ENCODE data around the gene NBEA. TPM values are rescaled to one million over a fixed set of nuclear protein-coding genes. Genes with fewer than 3 reads are reported as not detected.

NBEA gene
- total RNA-seq, 1 donor from 2014 or later: 16.3 TPM

DNA sequence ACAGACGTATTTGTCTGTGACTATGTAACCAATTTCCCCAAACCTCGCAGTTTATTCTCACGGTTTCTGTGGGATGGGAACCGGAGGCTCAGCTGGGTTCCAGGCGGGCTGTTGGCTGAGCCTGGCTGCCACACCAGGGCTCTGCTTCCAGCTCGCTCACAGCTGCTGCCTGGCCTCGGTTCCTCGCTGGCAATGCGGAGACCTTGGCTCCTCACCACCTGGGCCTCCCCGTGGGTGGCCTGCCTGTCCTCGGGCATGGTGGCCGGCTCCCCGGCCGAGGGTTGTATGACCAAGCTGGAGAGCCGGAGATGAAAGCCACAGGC, 753.3 kb downstream of the NBEA start:
- intact Hi-C loops (cut with DNase I): no loop called here
- no peak for ATAC-seq
- no peak for DNase-seq (ENCODE audit: low spot score)

DNA sequence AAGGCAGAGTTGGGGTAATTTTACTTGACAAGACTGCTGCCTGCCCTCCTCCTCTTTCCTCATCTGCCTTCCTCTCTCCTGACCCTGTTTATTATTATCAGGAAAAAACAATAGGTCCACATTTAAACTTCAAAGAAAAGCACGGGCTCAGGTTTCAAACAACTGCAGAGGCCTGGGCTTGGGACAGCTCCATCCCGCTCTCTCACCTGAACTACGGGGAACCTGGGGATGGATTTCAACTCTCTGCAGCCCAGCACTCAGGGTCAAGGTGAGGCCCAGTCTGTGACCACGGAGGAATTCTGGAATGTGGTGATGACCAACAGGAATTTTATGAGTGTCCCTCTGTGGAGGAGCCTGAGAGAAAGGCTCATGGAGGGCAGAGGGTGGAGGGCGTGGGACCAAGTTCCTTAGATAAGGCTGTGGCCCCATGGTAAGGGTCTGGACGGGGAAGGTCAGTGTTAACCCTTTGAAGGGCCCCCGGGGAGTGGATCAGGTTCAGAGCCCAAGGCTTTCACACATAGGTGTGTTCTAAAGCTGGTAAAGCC, 755.2 kb downstream of the NBEA start:
- no peak for ATAC-seq
- intact Hi-C loops (cut with DNase I): loop anchor here (1.0 kb wide), 1 partner anchor 40 kb away; no protein-coding TSS in a partner anchor
- DNase-seq (ENCODE audit: low spot score): no peak

DNA sequence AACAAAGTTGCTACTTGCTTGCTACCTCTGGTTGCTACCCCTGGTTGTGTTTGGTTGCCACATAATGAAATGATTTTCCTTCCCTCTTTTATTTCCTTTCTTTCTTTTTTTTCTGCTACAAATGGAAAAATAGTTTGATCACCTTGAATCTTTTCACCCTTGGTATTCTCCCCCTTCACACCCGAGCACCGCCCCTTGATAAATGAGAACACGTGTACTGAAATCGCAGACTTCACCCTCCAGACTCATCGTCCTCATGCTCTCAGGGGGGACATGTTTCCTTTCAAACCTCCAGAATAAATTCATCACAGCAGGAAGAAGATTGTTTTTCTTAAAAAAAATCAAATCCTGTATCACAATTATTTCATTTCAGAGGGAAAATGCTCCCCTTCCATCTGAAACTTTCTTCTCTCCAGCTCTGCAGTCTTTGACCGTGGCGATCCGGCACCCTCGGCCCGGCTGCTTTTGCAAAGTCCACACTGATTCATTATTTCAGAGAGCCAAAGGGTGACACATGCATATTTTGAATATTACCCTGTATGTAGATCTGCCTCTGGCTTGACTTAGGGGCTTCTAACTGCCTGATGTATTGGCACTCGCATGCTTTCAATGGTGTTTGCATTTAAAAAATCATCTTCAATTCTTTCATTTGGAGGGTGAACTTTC, 757.0 kb downstream of the NBEA start:
- no peak for DNase-seq (ENCODE audit: low spot score)
- intact Hi-C loops (cut with DNase I): no loop called here
- peak; percentile 55 for ATAC-seq

DNA sequence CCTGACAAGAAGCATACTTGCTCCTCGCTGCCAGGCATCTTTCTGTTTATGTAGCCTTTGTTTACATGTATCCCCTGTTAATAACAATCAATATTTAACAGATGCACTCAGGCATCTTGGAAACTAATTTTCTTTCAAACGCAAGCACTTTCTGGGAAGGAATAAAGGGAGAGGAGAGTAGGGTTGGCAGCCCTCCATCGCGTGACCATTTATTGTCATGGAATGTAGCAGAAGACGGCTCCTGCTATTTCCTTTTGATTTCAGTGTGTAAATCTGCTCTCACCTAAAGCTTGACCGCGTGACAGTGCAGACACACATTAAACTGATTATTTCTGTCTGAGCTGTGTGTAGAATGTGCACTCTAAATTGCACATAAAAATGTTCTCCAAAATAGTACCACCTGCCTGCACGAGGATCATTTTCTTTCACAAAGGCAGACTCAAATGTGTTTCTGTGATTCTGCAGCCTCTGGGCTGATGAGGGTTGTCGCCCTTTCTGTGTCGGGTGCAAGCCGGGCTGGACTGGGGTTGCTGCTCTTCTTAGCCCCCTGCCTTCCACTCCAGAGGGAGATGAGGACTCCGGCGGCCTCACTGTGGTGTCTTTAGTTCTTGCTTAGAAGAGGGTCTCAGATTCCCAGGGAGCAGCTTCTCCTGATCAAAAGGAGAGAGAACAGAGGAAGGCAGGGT, 757.9 kb downstream of the NBEA start:
- ATAC-seq: peak; percentile 47
- intact Hi-C loops (cut with DNase I): no loop called here

DNA sequence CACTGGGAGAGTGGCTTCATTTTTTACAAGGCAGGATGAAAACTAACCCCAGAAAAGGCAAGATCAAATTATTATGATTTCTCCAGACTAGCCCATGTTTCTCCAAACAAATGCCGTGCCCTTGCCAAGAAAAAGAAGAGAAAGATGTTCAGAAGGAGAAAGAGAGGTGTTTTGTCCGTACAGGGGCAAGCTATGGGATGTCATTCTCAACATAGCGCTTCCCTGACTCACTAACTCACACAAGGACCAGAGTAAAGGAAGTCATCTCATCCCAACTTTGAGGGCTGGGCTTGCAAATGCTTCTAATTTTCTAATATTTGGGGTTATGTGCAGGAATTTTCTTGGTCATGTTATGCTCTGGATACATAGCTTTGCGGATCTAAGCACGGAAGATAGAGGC, 758.6 kb downstream of the NBEA start:
- DNase-seq (ENCODE audit: low spot score): no peak
- intact Hi-C loops (cut with DNase I): no loop called here
- no peak for ATAC-seq

More for the DNA sequence above, 757.9 kb downstream of the NBEA start:
- DNase-seq (ENCODE audit: low spot score): peak; percentile 72

DNA sequence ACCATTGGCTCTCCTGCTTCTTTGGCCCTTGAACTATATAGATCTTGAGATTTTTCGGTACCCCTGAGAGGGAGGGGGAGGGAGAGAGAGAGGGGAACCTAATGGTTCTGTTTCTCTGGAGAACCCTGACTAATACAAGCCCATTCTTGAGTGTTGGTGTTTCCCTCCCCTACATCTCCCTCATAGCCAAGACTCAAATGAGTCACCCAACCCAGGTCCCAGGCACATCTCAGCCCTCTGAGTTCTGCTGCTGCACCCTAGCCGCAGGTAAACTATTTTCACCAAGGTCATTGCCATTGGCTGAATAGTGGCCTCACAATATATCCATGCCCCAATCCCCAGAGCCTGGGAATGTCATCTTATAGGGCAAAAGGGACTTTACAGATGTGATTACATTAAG, 760.2 kb downstream of the NBEA start:
- intact Hi-C loops (cut with DNase I): no loop called here
- ATAC-seq (no peak), DNase-seq (ENCODE audit: low spot score) (no peak)

DNA sequence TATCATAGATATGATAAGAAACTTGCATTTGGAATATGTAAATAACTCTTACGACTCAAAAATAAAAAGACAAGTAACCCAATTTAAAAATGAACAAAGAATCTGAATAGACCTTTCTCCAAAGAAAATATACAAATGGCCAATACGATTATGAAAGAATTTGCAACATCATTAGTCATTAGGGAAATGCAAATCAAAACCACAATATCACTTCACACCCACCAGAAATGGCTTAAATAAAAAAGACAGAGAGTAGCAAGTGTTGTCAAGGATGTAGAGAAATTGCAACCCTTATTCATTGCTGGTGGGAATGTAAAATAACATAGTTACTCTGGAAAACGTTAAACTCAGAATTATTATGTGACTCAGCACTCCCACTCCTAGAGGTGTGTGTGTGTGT, 761.0 kb downstream of the NBEA start:
- DNase-seq (ENCODE audit: low spot score): no peak
- peak; percentile 68 for ATAC-seq
- intact Hi-C loops (cut with DNase I): no loop called here

DNA sequence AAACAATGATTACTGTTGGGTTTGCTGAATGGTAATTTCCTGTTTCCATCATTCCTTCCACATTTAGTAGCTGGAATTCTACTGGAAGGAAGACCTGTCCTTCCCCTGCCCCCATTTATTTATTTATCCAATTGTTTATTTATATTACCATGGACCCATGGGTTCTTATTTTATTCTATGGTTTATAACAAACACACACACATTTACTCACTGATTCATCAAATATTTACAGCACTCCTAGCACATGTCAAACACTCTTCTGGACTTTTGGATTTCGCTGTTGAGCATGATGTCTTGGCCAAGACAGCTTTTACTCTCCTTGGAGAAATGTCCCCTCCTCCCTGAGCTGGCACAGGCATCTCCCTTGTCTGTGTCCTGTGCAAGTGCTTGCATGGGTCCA, 762.3 kb downstream of the NBEA start:
- intact Hi-C loops (cut with DNase I): no loop called here
- no peak for DNase-seq (ENCODE audit: low spot score)
- no peak for ATAC-seq

DNA sequence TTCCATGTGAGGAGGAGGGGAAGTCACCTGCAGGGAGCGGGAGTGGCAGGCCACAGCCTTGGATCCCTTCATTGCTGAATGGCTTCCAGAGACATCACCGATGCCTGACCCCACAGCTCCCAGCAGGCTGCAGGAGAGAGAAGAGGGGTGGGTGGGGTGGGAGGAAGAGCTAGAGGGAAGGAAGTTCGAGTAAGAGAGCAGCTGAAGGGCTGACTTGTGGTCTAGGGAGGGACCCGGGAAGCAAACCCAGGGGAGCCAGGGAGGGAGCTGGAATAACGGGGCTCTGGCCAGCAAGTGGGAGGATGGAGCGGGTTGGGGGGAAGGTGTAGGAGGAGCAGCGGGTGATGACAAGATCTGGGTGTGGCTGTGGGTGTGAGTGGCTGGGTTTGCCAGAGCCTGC, 764.2 kb downstream of the NBEA start:
- ATAC-seq: no peak
- intact Hi-C loops (cut with DNase I): no loop called here
- DNase-seq (ENCODE audit: low spot score): no peak

DNA sequence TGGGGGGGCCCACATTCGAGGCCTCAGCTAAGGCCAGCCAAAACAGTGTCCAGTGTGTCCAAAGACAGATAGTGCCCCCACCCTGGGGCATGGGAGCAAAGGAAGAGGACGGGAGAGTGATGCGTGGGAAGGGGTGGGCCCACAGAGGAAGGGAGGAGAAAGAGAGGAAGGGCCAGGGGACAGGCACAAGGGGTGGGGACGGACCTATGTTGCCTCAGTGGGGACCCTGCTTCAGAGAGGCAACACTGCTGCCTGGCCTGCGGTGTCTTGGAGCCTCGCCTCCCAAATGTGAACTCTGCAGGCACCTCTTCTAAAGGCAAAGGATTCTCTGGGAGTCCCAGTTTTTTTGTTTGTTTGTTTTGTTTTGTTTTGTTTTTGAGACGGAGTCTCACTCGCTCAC, 764.7 kb downstream of the NBEA start:
- DNase-seq (ENCODE audit: low spot score) (no peak), ATAC-seq (no peak)
- intact Hi-C loops (cut with DNase I): no loop called here

DNA sequence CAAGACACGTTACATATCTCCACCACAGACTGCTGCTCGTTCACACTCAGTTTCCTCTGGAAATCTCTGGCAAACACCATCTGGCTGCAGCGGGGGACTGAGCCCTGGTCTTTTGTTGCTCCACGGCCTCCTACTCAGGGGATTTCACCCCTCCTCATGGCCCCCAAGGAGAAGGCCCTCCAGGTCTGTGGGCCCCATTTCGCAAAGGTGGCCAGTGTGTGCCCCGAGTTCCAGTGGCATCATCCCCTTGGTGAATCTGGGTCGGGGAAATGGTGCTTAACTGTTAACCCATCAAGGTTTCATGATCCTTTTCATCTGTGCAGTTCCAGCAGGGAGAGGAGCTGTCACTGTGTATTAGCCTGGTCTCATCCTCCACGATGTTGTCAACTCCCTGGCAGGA, 769.8 kb downstream of the NBEA start:
- intact Hi-C loops (cut with DNase I): no loop called here
- ATAC-seq (no peak), DNase-seq (ENCODE audit: low spot score) (no peak)

DNA sequence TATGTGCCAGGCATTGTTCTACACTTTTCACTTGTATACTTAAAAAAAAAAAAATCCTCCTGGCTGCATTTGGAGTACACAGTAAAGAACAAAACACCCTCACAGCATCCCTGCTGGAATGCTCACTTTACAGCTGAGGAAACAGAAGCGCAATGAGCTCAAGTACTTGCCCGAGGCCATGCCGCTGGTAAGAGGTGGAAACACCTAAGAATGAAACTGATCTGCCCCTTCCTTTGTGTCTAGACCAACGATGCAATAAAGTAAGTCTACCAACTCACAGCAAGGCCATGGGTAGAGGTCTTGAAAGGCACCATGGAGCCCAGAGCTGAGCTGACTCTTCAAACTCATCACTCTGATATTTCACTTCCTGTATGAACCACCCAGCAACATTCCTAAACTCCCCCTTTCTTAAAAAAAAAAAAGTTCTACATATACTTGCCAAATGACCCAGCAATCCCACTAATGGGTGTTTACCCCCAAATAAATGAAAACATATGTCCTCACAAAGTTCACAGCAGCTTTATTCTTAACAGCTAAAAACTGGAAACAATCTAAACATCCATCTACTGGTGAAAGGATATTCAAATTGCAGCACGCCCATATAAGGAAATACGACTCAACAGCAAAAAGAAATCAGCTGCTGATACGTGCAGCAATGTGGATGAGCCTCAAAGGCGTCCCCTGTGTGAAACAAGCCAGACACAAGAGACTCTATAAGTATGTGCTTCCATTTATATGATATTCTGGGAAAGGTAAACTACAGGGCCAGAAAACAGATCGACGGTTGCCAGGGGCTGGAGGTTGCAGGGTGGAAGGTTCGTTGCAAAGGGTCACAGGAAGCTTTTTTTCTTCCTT, 771.1 kb downstream of the NBEA start:
- ATAC-seq (no peak), DNase-seq (ENCODE audit: low spot score) (no peak)
- intact Hi-C loops (cut with DNase I): no loop called here

DNA sequence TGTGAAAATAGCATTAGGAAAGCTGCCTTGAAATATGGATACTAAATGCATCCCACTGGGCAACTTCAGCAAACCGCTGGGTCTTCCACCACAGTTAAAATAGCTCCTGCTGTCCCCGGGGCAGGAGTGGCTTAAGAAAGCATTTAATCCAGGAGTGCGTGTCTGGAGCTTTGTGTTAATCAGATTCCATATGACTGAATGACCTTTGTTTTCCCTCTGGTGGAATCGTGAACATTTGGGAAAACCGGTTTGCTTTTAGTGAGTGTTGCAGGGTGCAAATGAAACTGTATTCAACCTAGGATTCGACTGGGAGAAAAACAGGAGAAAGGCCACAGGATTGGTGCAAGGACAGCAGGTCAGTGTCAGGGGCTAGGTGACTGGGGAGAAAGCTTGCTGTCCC, 772.1 kb downstream of the NBEA start:
- intact Hi-C loops (cut with DNase I): no loop called here
- ATAC-seq (no peak), DNase-seq (ENCODE audit: low spot score) (no peak)

DNA sequence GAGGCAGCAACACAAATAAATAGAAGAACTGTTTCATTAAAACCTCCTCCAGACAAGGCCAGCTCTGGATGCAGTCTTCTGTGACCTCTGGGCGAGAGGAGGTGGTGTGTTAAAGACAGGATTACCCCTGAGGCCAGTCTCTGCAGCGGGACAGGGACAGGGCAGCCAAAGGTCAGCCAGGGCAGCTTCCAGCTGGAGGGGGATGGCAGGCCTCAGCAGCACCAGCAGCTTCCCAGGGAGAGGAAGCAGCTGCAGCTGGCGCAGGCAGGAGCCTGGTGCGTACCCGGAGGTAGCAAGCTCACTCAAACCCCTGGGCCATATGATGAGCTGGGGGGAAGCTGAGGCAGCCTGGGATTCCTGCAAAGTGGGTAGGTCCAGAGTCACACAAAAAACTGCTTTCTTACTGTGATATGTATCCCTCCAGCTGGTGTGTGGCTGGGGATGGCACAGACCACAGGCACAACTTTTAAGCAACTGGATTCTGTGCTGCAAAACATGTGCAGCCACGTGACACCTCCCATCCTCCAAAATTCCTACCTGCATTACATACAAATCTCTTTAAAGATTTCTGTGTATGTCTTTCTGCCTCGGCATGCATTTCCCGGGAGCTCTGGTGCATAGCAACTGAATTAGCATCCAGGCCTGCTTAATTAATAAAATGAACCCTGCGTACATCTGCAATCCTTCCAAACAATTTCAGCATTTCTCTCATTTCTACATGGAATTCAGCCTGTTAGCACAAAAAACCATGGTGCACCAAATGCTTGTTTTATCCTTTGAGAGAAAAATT, 772.7 kb downstream of the NBEA start:
- no peak for DNase-seq (ENCODE audit: low spot score)

DNA sequence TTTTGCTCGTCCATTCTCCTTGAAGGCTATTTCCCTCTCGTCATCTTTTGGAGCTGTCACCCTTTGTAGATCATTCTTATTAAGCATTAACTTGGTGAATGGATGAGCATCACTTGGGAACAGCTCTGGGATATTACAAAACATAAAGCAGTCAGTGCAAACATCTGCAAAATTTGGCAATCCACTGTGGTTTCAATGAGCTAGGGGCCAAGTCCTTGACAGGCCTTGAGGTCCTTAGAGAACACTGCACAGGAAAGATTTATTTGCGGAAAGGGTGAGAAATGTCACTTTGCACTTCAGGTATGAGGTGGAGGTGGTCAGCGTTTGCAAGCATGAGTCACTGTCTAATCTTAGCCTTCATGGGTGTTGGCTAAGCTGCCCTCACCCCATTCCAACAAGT, 774.1 kb downstream of the NBEA start:
- peak; percentile 80 for ATAC-seq
- DNase-seq (ENCODE audit: low spot score): no peak
- intact Hi-C loops (cut with DNase I): no loop called here

More for the DNA sequence above, 772.7 kb downstream of the NBEA start:
- peak; percentile 52 for ATAC-seq
- intact Hi-C loops (cut with DNase I): no loop called here

DNA sequence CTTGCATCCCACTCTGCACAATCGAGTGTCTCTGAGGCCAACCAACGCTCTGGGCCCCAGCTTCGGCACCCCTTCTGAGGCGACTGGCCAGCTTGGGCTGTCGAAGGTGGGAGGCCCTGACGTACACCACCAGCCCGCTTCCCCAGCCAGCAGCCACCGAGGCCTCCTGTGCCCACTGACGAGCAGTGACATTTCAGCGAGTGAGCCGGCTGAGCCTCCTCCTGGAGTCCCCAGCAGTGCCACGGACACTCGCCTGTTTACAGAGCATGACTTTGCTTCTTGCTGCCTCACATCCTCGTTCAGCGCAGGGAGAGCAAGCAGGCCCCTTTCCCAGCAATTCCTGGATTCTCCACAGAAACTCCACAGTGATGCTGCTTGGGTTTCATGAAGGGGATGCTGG, 774.7 kb downstream of the NBEA start:
- DNase-seq (ENCODE audit: low spot score): no peak
- intact Hi-C loops (cut with DNase I): no loop called here
- peak; percentile 5 for ATAC-seq

DNA sequence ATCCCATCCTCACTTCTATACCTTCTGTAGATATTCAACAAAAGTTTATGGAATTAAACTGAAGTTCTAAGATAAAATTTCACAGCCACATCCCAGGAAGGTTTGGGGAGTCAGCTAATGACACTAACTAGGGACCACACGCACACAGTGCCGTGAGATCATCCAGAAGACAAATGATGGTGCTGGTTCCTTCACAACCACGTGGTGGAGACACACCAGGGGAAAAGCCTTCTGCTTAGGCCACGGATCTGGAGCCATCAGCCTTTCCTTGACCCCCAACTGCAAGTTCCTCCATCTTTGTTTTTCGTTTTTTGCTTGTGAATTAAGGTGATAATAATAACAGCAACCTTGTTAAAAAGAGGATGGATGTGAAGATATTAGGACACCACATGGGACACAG, 776.0 kb downstream of the NBEA start:
- ATAC-seq: no peak
- DNase-seq (ENCODE audit: low spot score): no peak
- intact Hi-C loops (cut with DNase I): no loop called here

DNA sequence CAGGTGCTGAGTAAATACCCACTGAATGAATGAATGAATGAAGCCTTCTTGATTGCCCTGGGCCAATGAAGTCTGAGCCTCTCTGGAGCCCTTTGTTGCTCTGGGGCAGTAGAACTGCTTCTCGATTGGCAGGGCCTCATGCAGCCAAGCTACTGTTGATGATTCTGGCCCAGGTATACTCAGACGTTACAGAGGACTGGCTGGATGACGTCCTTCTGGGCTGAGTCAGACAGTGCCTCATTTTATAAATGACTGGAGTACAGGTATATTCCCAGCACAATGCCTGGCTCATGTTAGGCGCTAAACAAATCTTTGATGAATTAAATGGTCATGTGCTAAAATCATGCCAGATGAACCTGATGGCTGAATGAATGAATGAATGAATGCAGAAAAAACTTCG, 778.2 kb downstream of the NBEA start:
- DNase-seq (ENCODE audit: low spot score) (no peak), ATAC-seq (no peak)
- intact Hi-C loops (cut with DNase I): no loop called here

Measured in sciatic nerve (tissue), 2 donors.